ENCODE data around the gene AKAP6. TPM values are rescaled to one million over a fixed set of nuclear protein-coding genes. Genes with fewer than 3 reads are reported as not detected.
A peak's percentile ranks its signal among the peaks of the same experiment; 100 is the strongest.

Gene AKAP6
- total and polyA plus RNA-seq, 10 of the 15 experiments (the other 5 are each of a cell fraction or from before 2014, with no cell fraction given), result 0.35 to 5.9 (median 2.2) TPM

DNA sequence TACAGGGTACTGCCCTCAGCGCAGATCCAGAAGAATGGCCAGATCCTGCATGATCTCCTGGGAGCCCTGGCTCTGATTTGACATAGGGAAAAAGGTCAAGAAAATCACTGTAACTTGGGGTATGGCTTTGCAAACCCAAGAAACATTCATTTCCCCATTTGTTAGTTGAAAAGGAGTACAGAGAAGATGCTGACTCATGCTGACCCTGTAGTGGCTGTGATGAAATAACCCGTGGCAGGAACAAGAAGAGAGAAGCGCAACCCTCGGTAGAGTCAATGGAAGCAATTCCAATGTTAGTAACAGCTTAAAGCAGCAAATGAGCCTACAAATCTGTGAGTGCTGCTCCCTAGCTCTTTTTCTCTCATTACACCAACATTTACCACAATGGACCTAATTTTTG, 328.0 kb downstream of the AKAP6 start:
- ChIA-PET POLR2A (no interaction called here), CTCF (no interaction called here)
- BruUV-seq (replicated peaks), result no TSS peak
- no peak for TF ChIP-seq BRCA1 (IDR thresholded peaks at IDR 0.05; ENCODE audit: low read depth, low read length)
- no peak for TF ChIP-seq TCF12 (IDR thresholded peaks at IDR 0.05; ENCODE audit: low read depth, low read length)
- TF ChIP-seq MEF2B (IDR thresholded peaks at IDR 0.05; ENCODE audit: partially characterized antibody, poor library complexity, severe bottlenecking), result no peak
- TF ChIP-seq CBFB (IDR thresholded peaks at IDR 0.05; ENCODE audit: low read depth), result no peak
- TF ChIP-seq CREM (IDR thresholded peaks at IDR 0.05; ENCODE audit: low read depth), result peak; percentile 16; the same call in 1 of the 2 replicates
- TF ChIP-seq CHD2 (IDR thresholded peaks at IDR 0.05; ENCODE audit: borderline replicate concordance, low read depth, low read length), result no peak
- no peak for TF ChIP-seq PML (IDR thresholded peaks at IDR 0.05; ENCODE audit: low read length)
- TF ChIP-seq ATF7 (IDR thresholded peaks at IDR 0.05; ENCODE audit: low read depth), result no peak
- TF ChIP-seq RCOR1 (conservative IDR thresholded peaks at IDR 0.05; ENCODE audit: low read depth, low read length), result no peak
- no peak for TF ChIP-seq MTA2 (IDR thresholded peaks at IDR 0.05; ENCODE audit: low read depth)
- no peak for TF ChIP-seq NR2C1 (IDR thresholded peaks at IDR 0.05)
- TF ChIP-seq PRDM15 (CRISPR knock-in tag; IDR thresholded peaks at IDR 0.05), result no peak
- no peak for TF ChIP-seq EZH2 (IDR thresholded peaks at IDR 0.05; ENCODE audit: borderline replicate concordance, control insufficient read depth, low read depth, low read length)
- no peak for TF ChIP-seq RELA (IDR thresholded peaks at IDR 0.05; ENCODE audit: borderline replicate concordance, partially characterized antibody)
- no peak for TF ChIP-seq RAD51 (IDR thresholded peaks at IDR 0.05)
- no peak for TF ChIP-seq STAT1 (conservative IDR thresholded peaks at IDR 0.05)
- TF ChIP-seq NFYB (IDR thresholded peaks at IDR 0.05; ENCODE audit: insufficient read depth, low read depth, low read length), result no peak
- TF ChIP-seq PAX8 (IDR thresholded peaks at IDR 0.05), result no peak
- TF ChIP-seq EGR1 (IDR thresholded peaks at IDR 0.05; ENCODE audit: borderline replicate concordance in 1 of 2, low read depth in 2 of 2, low read length in 2 of 2), result no peak
- TF ChIP-seq, protein P1, sequence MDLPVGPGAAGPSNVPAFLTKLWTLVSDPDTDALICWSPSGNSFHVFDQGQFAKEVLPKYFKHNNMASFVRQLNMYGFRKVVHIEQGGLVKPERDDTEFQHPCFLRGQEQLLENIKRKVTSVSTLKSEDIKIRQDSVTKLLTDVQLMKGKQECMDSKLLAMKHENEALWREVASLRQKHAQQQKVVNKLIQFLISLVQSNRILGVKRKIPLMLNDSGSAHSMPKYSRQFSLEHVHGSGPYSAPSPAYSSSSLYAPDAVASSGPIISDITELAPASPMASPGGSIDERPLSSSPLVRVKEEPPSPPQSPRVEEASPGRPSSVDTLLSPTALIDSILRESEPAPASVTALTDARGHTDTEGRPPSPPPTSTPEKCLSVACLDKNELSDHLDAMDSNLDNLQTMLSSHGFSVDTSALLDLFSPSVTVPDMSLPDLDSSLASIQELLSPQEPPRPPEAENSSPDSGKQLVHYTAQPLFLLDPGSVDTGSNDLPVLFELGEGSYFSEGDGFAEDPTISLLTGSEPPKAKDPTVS (IDR thresholded peaks at IDR 0.05; ENCODE audit: low read depth, low read length), result no peak

More for the DNA sequence above, 328.0 kb downstream of the AKAP6 start:
- SMC1A ChIA-PET (ENCODE audit: uncharacterized antibody, unreplicated experiment), result no interaction called here
- ATAC-seq, result peak; percentile 83
- Histone ChIP-seq H2AFZ (ENCODE audit: control insufficient read depth, low read depth, low read length) (peak overlapping the region; percentile 63), H3K27ac (ENCODE audit: control insufficient read depth, insufficient read depth) (peak overlapping the region; percentile 18), H3K9ac (ENCODE audit: control insufficient read depth, insufficient read depth, low read length) (no peak overlapping the region), H3K79me2 (ENCODE audit: control insufficient read depth, insufficient read depth, low read length) (no peaks in the 10 kb centered on the region), H3K4me1 (ENCODE audit: control insufficient read depth, insufficient read depth, low read length) (peaks cover 5% of the 10 kb centered on the region; the same call in 1 of the 2 replicates), H3K4me3 (peak overlapping the region; percentile 26; the same call in 1 of the 2 replicates), H3K36me3 (ENCODE audit: control insufficient read depth in 2 of 2, insufficient read depth in 2 of 2, low read length in 1 of 2) (no peaks in the 10 kb centered on the region), H3K4me2 (ENCODE audit: control insufficient read depth, insufficient read depth) (peak overlapping the region; percentile 40), H3K9me3 (replicated peaks; ENCODE audit: control insufficient read depth, insufficient read depth, low read length) (no peaks in the 10 kb centered on the region), H4K20me1 (ENCODE audit: control insufficient read depth, insufficient read depth) (no peaks in the 10 kb centered on the region), H3K27me3 (replicated peaks in 1 of 2; ENCODE audit: control insufficient read depth in 2 of 2, insufficient read depth in 2 of 2, low read length in 1 of 2) (no peaks in the 10 kb centered on the region)
- 24% methylated on average over 4 of the region's 4 CpGs for WGBS (ENCODE audit: insufficient coverage, insufficient replicate concordance, low lambda C conversion rate, missing lambda C conversion rate)
- in situ Hi-C loops (cut with MboI), result no loop called here
- intact Hi-C loops (cut with micrococcal nuclease; ENCODE audit: unreplicated experiment), result no loop called here
- FAIRE-seq, result peak; percentile 66
- DNase-seq (ENCODE audit: low read depth, low spot score), result peak; percentile 24
- RAD21 ChIA-PET (ENCODE audit: unreplicated experiment), result no interaction called here
